HepG2 (cell line): ENCODE results near the gene TMEM217. TPM values are rescaled to one million over a fixed set of nuclear protein-coding genes. Genes with fewer than 3 reads are reported as not detected.

ENCODE experiments used
- CEBPB ChIP-seq: IDR thresholded peaks from 2 replicates; pipeline ENCODE4 v1.6.1; 2011; ENCODE audit warnings: low read depth, low read length, improper control_type of control experiment, borderline replicate concordance
- DBP ChIP-seq: sonication (generic); formaldehyde crosslinking; IDR thresholded peaks from 2 replicates; pipeline ENCODE4 v1.4.0; 2020; ENCODE audit warnings: missing genetic modification reagents; ENCODE audit errors: not compliant biosample characterization
- E2F1 ChIP-seq: sonication (generic); formaldehyde crosslinking; IDR thresholded peaks from 2 replicates; pipeline ENCODE4 v1.5.0; 2020; ENCODE audit warnings: missing genetic modification reagents
- HDAC1 ChIP-seq: sonication (generic); formaldehyde crosslinking; IDR thresholded peaks from 2 replicates; pipeline ENCODE4 v1.5.1; 2020; ENCODE audit warnings: mild to moderate bottlenecking, missing genetic modification reagents
- MIXL1 ChIP-seq: IDR thresholded peaks from 2 replicates; pipeline ENCODE4 v1.6.1; 2016
- PRDM10 ChIP-seq: sonication (generic); formaldehyde crosslinking; IDR thresholded peaks from 2 replicates; pipeline ENCODE4 v1.4.0; 2020; ENCODE audit warnings: low read depth, missing genetic modification reagents
- PREB ChIP-seq: sonication (generic); formaldehyde crosslinking; IDR thresholded peaks from 2 replicates; pipeline ENCODE4 v1.4.0; 2020; ENCODE audit warnings: missing genetic modification reagents
- RELA ChIP-seq: sonication (generic); formaldehyde crosslinking; IDR thresholded peaks from 2 replicates; pipeline ENCODE4 v1.4.0; 2020; ENCODE audit warnings: missing genetic modification reagents
- RFX3 ChIP-seq: IDR thresholded peaks from 2 replicates; pipeline ENCODE4 v1.6.1; 2016; ENCODE audit warnings: missing biosample characterization, missing genetic modification reagents
- SRSF4 ChIP-seq: fragments of 200-400 bp; formaldehyde crosslinking; IDR thresholded peaks from one replicate; pipeline ENCODE4 v1.6.1; 2018; ENCODE audit warnings: mild to moderate bottlenecking, low read depth, low read length, moderate library complexity; ENCODE audit not compliant: poor library complexity, severe bottlenecking
- TBX3 ChIP-seq: fragments of 450-650 bp; IDR thresholded peaks from 2 replicates; pipeline ENCODE4 v1.6.1; 2017; ENCODE audit warnings: antibody characterized with exemption, mild to moderate bottlenecking, inconsistent platforms, borderline replicate concordance
- TCF7 ChIP-seq: sonication (generic); IDR thresholded peaks from 2 replicates; pipeline ENCODE4 v1.6.1; 2016; ENCODE audit warnings: antibody characterized with exemption, low read depth
- ZFAT ChIP-seq: sonication (generic); formaldehyde crosslinking; conservative IDR thresholded peaks from 2 replicates; pipeline ENCODE4 v1.8.1; 2023; ENCODE audit warnings: missing genetic modification reagents, inconsistent platforms
- ZFX ChIP-seq: sonication (generic); formaldehyde crosslinking; IDR thresholded peaks from 2 replicates; pipeline ENCODE4 v1.4.0; 2020; ENCODE audit warnings: mild to moderate bottlenecking, low read depth, missing genetic modification reagents, moderate library complexity
- ZNF446 ChIP-seq: sonication (generic); formaldehyde crosslinking; IDR thresholded peaks from 2 replicates; pipeline ENCODE4 v1.5.0; 2020; ENCODE audit warnings: mild to moderate bottlenecking, missing genetic modification reagents
- ZNF513 ChIP-seq: sonication (generic); formaldehyde crosslinking; conservative IDR thresholded peaks from 2 replicates; pipeline ENCODE4 v1.5.0; 2020; ENCODE audit warnings: missing genetic modification reagents
- ZNF766 ChIP-seq: sonication (generic); formaldehyde crosslinking; IDR thresholded peaks from 2 replicates; pipeline ENCODE4 v1.5.0; 2020; ENCODE audit warnings: missing genetic modification reagents, borderline replicate concordance
- ZNF891 ChIP-seq: sonication (generic); formaldehyde crosslinking; IDR thresholded peaks from 2 replicates; pipeline ENCODE4 v1.5.0; 2020; ENCODE audit warnings: mild to moderate bottlenecking, missing genetic modification reagents
- ZSCAN21 ChIP-seq: sonication (generic); formaldehyde crosslinking; IDR thresholded peaks from 2 replicates; pipeline ENCODE4 v1.8.0; 2022; ENCODE audit warnings: mild to moderate bottlenecking, missing genetic modification reagents, moderate library complexity, borderline replicate concordance
- polyA plus RNA-seq, 8 experiments: library from polyadenylated mRNA; depleted of rRNA in 3 of 8; stranded (reverse) in 7 of 8; unstranded in 1 of 8; fragments of >200 nt; fragmentation: Illumina TruSeq in 4 of 8; extraction: Trizol in 4 of 8; gene quantifications; 2 replicates each; pipeline versions ENCODE4 v1.2.1 to v1.2.3, GENCODE V29; 2011 to 2016; ENCODE audit warnings: low read depth in 4 of 8, missing spikeins in 1 of 8, mixed read lengths in 1 of 8; ENCODE audit not compliant: insufficient read depth in 1 of 8
- total RNA-seq, 5 experiments: library from RNA; depleted of rRNA; stranded (reverse); fragments of >200 nt; fragmentation: Illumina TruSeq; extraction: Trizol; gene quantifications; 2 replicates each; pipeline ENCODE4 v1.2.3, GENCODE V29; 2016; ENCODE audit warnings: low read depth in 1 of 5

Gene TMEM217
- total and polyA plus RNA-seq, 2 of the 13 experiments (the other 11 are each of a cell fraction or from before 2014, with no cell fraction given): 2.3 to 3.4 TPM

- TF ChIP-seq ZFAT (CRISPR knock-in tag) (no peak), ZNF766 (CRISPR knock-in tag) (no peak), ZSCAN21 (CRISPR knock-in tag) (peak; percentile 40; the same call in 1 of the 2 replicates), ZNF891 (CRISPR knock-in tag) (peak; percentile 77; the same call in 1 of the 2 replicates), HDAC1 (CRISPR knock-in tag) (peak; percentile 44), PRDM10 (0 out of 2 replicates have a peak, but pooled peaks have one; percentile 26), ZNF513 (no peak), SRSF4 (no peak), DBP (no peak), ZNF446 (CRISPR knock-in tag) (peak; percentile 88), MIXL1 (CRISPR knock-in tag) (no peak), ZFX (CRISPR knock-in tag) (peak; percentile 66), TBX3 (no peak), RELA (CRISPR knock-in tag) (no peak), E2F1 (CRISPR knock-in tag) (peak; percentile 39; the same call in 1 of the 2 replicates), RFX3 (no peak), PREB (CRISPR knock-in tag) (no peak), CEBPB (no peak), TCF7 (no peak)
- TF ChIP-seq, all 625 proteins: peak for 112
Measured at GRCh38 chr6:37171201-37171969, 86.6 kb downstream of the TMEM217 start (continued).
